ENCODE measurements around the gene NECTIN2.

DNA sequence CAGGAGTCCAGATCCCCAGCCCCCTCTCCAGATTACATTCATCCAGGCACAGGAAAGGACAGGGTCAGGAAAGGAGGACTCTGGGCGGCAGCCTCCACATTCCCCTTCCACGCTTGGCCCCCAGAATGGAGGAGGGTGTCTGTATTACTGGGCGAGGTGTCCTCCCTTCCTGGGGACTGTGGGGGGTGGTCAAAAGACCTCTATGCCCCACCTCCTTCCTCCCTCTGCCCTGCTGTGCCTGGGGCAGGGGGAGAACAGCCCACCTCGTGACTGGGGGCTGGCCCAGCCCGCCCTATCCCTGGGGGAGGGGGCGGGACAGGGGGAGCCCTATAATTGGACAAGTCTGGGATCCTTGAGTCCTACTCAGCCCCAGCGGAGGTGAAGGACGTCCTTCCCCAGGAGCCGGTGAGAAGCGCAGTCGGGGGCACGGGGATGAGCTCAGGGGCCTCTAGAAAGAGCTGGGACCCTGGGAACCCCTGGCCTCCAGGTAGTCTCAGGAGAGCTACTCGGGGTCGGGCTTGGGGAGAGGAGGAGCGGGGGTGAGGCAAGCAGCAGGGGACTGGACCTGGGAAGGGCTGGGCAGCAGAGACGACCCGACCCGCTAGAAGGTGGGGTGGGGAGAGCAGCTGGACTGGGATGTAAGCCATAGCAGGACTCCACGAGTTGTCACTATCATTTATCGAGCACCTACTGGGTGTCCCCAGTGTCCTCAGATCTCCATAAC, 59.5 kb downstream of the NECTIN2 start, which contains the start of gene APOE:
- TF ChIP-seq, protein P1, sequence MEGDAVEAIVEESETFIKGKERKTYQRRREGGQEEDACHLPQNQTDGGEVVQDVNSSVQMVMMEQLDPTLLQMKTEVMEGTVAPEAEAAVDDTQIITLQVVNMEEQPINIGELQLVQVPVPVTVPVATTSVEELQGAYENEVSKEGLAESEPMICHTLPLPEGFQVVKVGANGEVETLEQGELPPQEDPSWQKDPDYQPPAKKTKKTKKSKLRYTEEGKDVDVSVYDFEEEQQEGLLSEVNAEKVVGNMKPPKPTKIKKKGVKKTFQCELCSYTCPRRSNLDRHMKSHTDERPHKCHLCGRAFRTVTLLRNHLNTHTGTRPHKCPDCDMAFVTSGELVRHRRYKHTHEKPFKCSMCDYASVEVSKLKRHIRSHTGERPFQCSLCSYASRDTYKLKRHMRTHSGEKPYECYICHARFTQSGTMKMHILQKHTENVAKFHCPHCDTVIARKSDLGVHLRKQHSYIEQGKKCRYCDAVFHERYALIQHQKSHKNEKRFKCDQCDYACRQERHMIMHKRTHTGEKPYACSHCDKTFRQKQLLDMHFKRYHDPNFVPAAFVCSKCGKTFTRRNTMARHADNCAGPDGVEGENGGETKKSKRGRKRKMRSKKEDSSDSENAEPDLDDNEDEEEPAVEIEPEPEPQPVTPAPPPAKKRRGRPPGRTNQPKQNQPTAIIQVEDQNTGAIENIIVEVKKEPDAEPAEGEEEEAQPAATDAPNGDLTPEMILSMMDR (conservative IDR thresholded peaks at IDR 0.05; ENCODE audit: low read length): no peak
- no peak for TF ChIP-seq EZH2phosphoT487 (IDR thresholded peaks at IDR 0.05; ENCODE audit: borderline replicate concordance, low read depth, low read length)
